ENCODE data around the gene CTAGE6. TPM values are rescaled to one million over a fixed set of nuclear protein-coding genes. Genes with fewer than 3 reads are reported as not detected.
A peak's percentile ranks its signal among the peaks of the same experiment; 100 is the strongest.
"Not testable (repeated sequence)": the region's sequence is repeated elsewhere in the genome, so short reads cannot be mapped to it uniquely, and the experiment has no call there.

CTAGE6 gene
- total RNA-seq, 2 experiments from 2014 or later = 0.94 to 1.5 TPM

- CTCF ChIA-PET; POLR2A ChIA-PET; intact Hi-C loops (cut with DNase I, micrococcal nuclease); H3K36me3 Mint-ChIP-seq (ENCODE audit: low read depth); ATAC-seq; H3K27me3 Mint-ChIP-seq; H3K9me3 Mint-ChIP-seq (ENCODE audit: low read depth); DNase-seq; H3K4me1 Mint-ChIP-seq; H3K27ac Mint-ChIP-seq; H3K4me3 Mint-ChIP-seq: not testable (repeated sequence)
Observed at GRCh38 chr7:143745340-143745739, 12.2 kb downstream of the CTAGE6 start.

GRCh38 chr7:143737037-143737819, 20.3 kb downstream of the CTAGE6 start:
- POLR2A ChIA-PET; H3K27me3 Mint-ChIP-seq; DNase-seq; intact Hi-C loops (cut with DNase I, micrococcal nuclease); H3K36me3 Mint-ChIP-seq (ENCODE audit: low read depth); H3K9me3 Mint-ChIP-seq (ENCODE audit: low read depth); H3K4me3 Mint-ChIP-seq: not testable (repeated sequence)
- ATAC-seq = peak; percentile 67
- peaks cover 25% of the 10 kb centered on the region for H3K4me1 Mint-ChIP-seq
- CTCF ChIA-PET = interaction anchor here (0.6 to 1.5 kb wide), 5 partner anchors 155 to 391 kb away, joined by 3 to 6 read pairs (median 4); partner anchors contain the start of gene TCAF1
- peak overlapping the region; percentile 13 for H3K27ac Mint-ChIP-seq

GRCh38 chr7:143735962-143736361, 21.5 kb downstream of the CTAGE6 start:
- POLR2A ChIA-PET = no interaction called here
- no peak for ATAC-seq
- DNase-seq = no peak
- Mint-ChIP-seq H3K36me3 (ENCODE audit: low read depth) (peaks cover 7% of the 10 kb centered on the region), H3K4me1 (peaks cover 21% of the 10 kb centered on the region), H3K27ac (no peak overlapping the region), H3K9me3 (ENCODE audit: low read depth) (no peaks in the 10 kb centered on the region), H3K4me3 (no peak overlapping the region), H3K27me3 (no peaks in the 10 kb centered on the region)
- intact Hi-C loops (cut with DNase I, micrococcal nuclease) = no loop called here
- CTCF ChIA-PET = interaction anchor here (1.0 to 1.5 kb wide), 5 partner anchors 7 to 392 kb away, joined by 3 to 5 read pairs (median 5); partner anchors contain the start of gene TCAF1

DNA sequence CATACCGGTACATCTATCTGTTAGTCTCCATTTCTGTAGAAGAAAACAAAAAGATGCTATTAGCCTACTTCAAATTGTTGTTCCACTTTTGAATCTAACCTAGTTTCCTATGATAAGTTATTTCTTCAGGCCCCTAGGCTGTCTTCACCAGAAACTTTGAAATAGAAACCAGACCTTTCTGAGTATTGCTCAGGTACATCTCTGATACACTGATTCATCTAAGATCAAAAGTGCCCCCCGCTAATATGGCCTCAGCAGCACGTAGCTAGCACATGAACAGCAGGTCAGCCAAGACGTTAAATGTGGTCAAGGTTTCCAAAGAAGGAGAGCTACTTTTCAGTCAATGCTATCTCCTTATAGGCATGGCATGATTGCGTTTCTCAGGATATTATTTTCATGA, 23.6 kb downstream of the CTAGE6 start:
- no peak overlapping the region for H3K27ac Mint-ChIP-seq
- intact Hi-C loops (cut with DNase I, micrococcal nuclease) = no loop called here
- ATAC-seq (peak; percentile 74), DNase-seq (no peak)
- ChIA-PET CTCF (interaction anchor here (1.7 kb wide), 1 partner anchor 394 kb away, joined by 7 read pairs; no protein-coding TSS in a partner anchor), POLR2A (no interaction called here)
- H3K36me3 Mint-ChIP-seq (ENCODE audit: low read depth) = peaks cover 23% of the 10 kb centered on the region
- no peaks in the 10 kb centered on the region for H3K27me3 Mint-ChIP-seq
- no peak overlapping the region for H3K4me3 Mint-ChIP-seq
- H3K9me3 Mint-ChIP-seq (ENCODE audit: low read depth) = no peaks in the 10 kb centered on the region
- peaks cover 21% of the 10 kb centered on the region for H3K4me1 Mint-ChIP-seq

DNA sequence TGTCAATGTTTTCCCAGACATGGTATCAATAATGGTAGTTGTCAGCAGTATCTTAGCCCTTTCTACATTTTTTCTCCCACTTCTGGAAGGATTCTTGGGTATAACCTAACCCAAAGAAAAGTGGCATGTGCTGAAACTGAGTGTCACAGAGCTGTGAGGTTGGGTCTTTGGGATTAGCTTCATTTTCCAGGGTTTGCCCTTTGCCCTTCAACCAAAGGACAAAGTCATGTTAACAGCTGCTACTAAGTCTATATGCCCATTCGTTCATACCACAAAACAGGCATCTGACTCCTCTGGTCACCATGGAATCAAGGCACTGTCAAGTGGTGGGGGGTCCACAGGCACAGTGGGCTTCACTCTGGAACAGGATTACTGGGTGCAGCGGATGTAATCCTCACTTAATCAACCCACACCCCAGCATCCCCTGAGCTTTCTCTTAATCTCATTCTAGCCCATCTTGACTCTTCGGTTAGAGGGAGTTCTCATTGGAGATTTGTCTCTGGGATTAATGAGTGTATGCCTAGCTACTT, 29.1 kb downstream of the CTAGE6 start:
- ATAC-seq = no peak
- DNase-seq = no peak
- intact Hi-C loops (cut with DNase I, micrococcal nuclease) = no loop called here
- no peaks in the 10 kb centered on the region for H3K27me3 Mint-ChIP-seq
- ChIA-PET POLR2A (no interaction called here), CTCF (interaction anchor here (1.1 kb wide), 1 partner anchor 8 kb away, joined by 5 read pairs; no protein-coding TSS in a partner anchor)
- no peak overlapping the region for H3K4me3 Mint-ChIP-seq
- H3K27ac Mint-ChIP-seq = no peak overlapping the region
- H3K36me3 Mint-ChIP-seq (ENCODE audit: low read depth) = peaks cover 33% of the 10 kb centered on the region
- H3K4me1 Mint-ChIP-seq = peaks cover under 1% of the 10 kb centered on the region
- no peaks in the 10 kb centered on the region for H3K9me3 Mint-ChIP-seq (ENCODE audit: low read depth)

- H3K9me3 Mint-ChIP-seq (ENCODE audit: low read depth); intact Hi-C loops (cut with DNase I, micrococcal nuclease); H3K4me3 Mint-ChIP-seq; DNase-seq; ATAC-seq; H3K4me1 Mint-ChIP-seq; H3K27me3 Mint-ChIP-seq; CTCF ChIA-PET; H3K27ac Mint-ChIP-seq; POLR2A ChIA-PET: not testable (repeated sequence)
- H3K36me3 Mint-ChIP-seq (ENCODE audit: low read depth) = peaks cover 31% of the 10 kb centered on the region
Observed at GRCh38 chr7:143727561-143727960, 29.9 kb downstream of the CTAGE6 start.

DNA sequence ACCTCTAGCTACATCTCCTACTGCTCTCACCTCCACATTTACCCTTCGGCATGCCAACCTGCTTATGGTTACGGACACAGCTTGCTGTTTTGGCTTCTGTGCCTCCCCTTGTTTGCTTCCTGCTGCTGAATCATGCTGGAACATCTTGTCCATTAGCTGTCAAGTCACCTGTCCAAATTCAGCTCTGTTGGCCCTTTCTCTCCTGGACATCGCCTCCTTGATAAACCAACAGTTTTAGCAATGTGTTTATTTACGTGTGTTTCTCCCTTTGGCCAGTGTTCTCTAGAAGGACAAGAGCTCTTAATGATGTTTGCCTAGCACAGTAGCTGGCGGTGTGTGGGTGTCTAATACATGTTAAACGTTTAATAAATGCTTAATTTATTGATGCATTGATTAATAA, 31.4 kb downstream of the CTAGE6 start:
- H3K27ac Mint-ChIP-seq; DNase-seq; H3K4me1 Mint-ChIP-seq; intact Hi-C loops (cut with DNase I, micrococcal nuclease); CTCF ChIA-PET; H3K4me3 Mint-ChIP-seq; ATAC-seq; POLR2A ChIA-PET; H3K27me3 Mint-ChIP-seq; H3K9me3 Mint-ChIP-seq (ENCODE audit: low read depth): not testable (repeated sequence)
- peaks cover 28% of the 10 kb centered on the region for H3K36me3 Mint-ChIP-seq (ENCODE audit: low read depth)

GRCh38 chr7:143720335-143720734, 37.2 kb downstream of the CTAGE6 start:
- CTCF ChIA-PET; H3K27me3 Mint-ChIP-seq; H3K4me1 Mint-ChIP-seq; H3K4me3 Mint-ChIP-seq; H3K36me3 Mint-ChIP-seq (ENCODE audit: low read depth); DNase-seq; POLR2A ChIA-PET; ATAC-seq; H3K27ac Mint-ChIP-seq; H3K9me3 Mint-ChIP-seq (ENCODE audit: low read depth); intact Hi-C loops (cut with DNase I, micrococcal nuclease): not testable (repeated sequence)

DNA sequence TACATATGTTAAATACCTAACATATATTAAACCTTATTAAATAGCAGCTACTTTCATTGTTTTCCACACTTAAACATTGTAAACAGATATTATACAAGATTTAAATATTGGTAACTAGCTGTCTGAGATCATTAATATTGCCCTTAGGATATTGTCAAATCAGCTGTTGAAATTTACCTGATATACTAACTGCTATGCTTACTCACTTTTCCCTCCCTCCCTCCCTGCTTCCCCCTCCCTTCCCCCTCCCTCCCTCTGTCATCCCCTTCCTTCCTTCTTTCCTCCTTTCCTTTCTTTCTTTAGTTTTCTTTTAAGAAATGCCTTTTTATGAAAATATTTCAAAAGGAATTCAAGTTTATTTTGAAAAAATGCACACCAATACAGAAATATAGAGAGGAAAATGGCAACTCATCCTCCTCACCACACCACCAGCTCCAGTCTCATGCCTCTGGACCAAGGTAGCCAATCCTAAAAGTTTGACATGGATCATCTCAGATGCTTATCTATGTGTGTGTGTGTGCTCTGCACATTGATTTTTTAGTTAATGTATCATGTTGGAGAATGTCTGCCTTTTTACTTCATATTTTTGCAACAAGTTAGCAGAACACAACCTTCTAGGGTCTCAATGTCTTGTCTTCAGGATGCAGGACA, 41.8 kb downstream of the CTAGE6 start:
- H3K27ac Mint-ChIP-seq; H3K9me3 Mint-ChIP-seq (ENCODE audit: low read depth); ATAC-seq; H3K27me3 Mint-ChIP-seq; H3K36me3 Mint-ChIP-seq (ENCODE audit: low read depth); CTCF ChIA-PET; POLR2A ChIA-PET; H3K4me1 Mint-ChIP-seq; DNase-seq; H3K4me3 Mint-ChIP-seq; intact Hi-C loops (cut with DNase I, micrococcal nuclease): not testable (repeated sequence)

GRCh38 chr7:143714581-143715454, 42.7 kb downstream of the CTAGE6 start:
- H3K4me3 Mint-ChIP-seq; DNase-seq; CTCF ChIA-PET; H3K4me1 Mint-ChIP-seq; H3K9me3 Mint-ChIP-seq (ENCODE audit: low read depth); H3K36me3 Mint-ChIP-seq (ENCODE audit: low read depth); H3K27me3 Mint-ChIP-seq; POLR2A ChIA-PET; intact Hi-C loops (cut with DNase I, micrococcal nuclease); H3K27ac Mint-ChIP-seq: not testable (repeated sequence)
- peak; percentile 77 for ATAC-seq

GRCh38 chr7:143712381-143712780, 45.1 kb downstream of the CTAGE6 start:
- CTCF ChIA-PET; H3K36me3 Mint-ChIP-seq (ENCODE audit: low read depth); DNase-seq: not testable (repeated sequence)

More at GRCh38 chr7:143712381-143712780, 45.1 kb downstream of the CTAGE6 start:
- POLR2A ChIA-PET; H3K4me3 Mint-ChIP-seq; intact Hi-C loops (cut with DNase I, micrococcal nuclease); H3K4me1 Mint-ChIP-seq; H3K27me3 Mint-ChIP-seq; H3K27ac Mint-ChIP-seq; H3K9me3 Mint-ChIP-seq (ENCODE audit: low read depth): not testable (repeated sequence)
- peak; percentile 11 for ATAC-seq
